GM18907 (cell line): ENCODE results near the gene POGLUT2.
"Not testable (repeated sequence)": the region's sequence is repeated elsewhere in the genome, so short reads cannot be mapped to it uniquely, and the experiment has no call there.

Experiments
- ATAC-seq: cut with Tn5 transposase; IDR thresholded peaks from one replicate; pipeline ENCODE4 v1.9.1; 2021; ENCODE audit warnings: mild to moderate bottlenecking, moderate library complexity; ENCODE audit not compliant: unreplicated experiment

The POGLUT2 gene

DNA sequence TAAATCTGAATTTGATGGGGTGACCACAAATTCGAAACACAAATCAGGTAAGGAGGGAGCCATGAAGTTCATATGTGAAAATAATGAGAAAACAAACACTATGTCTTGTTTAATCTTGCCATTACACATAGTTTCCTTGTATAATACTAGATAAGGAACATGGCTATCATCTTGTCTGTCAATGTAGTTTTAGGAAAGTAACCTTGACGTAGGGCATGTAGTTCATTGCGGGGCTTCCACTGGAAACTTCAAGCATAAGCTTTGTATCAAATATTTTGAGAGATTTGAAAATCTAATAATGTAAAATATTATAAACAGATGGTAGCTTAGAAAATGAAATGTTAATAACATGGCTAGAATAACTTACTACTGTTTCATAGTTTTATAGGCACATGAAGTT lies 8.9 kb upstream of the POGLUT2 start:
- no peak for ATAC-seq

DNA sequence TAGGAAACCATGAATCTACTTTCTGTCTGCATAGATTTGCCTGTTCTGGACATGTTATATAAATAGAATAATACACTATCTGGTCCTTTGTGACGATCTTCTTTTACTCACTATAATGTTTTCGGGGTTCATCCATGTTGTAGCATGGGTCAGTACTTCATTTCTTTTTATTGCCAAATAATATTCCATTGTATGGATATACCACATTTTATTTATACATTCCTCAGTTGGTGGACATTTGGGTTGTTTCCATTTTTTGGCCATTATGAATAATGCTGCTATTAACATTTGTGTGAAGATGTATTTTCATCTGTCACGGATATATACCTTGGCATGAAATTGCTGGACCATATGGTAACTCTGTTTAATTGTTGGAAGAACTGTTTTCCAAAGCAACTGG lies 6.9 kb upstream of the POGLUT2 start:
- ATAC-seq: no peak

DNA sequence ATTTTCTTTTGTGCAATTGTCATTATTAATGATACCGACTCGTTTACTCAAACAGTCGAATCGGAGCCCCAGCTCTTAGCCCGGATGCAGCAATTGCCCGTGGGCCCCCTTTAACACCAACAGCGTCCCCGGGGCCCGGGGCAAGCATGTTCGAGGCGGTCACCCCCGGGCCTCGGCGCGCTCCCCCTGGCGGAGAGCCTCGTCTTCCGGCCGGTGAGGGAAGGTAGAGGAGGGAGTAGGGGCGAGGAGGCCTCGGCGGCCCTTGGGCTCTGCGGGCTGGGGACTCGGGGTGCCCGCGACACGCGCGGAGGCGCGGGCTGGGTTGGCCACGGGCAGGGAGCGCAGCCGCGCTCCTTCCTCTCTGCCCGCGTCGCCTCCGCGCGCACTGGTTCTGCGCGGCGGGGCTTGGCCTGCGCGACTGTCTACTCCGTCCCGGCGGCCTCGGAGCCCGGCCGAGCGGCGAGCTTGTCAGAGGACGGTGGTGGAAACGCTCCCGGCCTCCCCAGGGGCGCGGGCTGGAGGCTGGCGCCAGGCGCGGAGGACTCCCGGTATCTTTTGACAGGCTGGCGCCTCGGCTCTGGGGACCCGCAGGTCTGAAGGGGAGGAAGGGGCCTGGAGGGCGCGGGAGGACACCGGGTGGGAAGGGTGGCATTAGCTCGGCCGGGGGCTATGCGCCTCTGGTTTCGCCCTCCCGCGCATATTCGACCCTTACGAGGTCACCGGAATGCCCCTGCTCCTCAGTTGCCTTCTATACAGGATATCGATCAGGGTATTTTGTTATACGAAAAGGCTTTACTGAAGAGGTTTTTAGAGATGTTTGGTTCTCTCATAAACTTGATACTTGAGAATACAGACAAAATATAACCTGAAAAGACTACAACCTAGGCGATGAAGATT lies 1.6 kb upstream of the POGLUT2 start:
- ATAC-seq: peak; percentile 83

DNA sequence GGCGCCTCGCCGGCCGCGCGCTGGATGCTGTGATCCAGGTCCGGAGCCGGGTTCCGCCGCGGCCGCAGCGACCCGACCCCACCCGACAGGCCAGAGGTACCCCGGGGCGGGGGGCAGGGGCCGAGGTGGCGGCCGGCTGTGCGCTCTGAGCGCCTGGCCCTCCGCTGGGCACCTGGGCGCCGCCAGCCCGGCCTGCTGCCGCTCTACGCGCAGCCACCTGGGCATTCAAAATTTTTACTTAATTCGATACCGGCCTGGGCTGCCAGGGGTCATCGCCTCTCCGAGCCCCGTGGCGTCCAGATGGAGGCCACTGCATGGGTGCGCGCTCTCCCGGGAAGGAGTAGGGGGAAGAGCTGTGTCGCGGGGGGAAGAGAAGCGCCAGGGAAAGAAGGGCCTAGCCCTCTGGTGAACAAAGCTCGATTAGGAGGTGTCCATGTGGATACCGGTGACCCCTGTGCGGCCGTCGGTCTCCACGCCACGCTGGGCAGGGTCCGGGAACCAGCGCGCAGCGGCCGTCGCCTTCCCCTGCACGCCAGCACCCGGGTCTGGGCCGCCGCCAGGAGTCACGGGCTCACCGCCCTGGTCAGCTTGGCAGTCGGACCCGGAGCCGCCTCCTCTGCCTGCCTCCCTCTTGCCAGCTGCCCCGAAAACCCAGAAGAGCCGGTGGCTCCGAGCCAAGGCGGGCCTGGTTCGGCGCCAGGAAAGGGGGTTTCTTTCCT lies 809 bp upstream of the POGLUT2 start:
- peak; percentile 16 for ATAC-seq

DNA sequence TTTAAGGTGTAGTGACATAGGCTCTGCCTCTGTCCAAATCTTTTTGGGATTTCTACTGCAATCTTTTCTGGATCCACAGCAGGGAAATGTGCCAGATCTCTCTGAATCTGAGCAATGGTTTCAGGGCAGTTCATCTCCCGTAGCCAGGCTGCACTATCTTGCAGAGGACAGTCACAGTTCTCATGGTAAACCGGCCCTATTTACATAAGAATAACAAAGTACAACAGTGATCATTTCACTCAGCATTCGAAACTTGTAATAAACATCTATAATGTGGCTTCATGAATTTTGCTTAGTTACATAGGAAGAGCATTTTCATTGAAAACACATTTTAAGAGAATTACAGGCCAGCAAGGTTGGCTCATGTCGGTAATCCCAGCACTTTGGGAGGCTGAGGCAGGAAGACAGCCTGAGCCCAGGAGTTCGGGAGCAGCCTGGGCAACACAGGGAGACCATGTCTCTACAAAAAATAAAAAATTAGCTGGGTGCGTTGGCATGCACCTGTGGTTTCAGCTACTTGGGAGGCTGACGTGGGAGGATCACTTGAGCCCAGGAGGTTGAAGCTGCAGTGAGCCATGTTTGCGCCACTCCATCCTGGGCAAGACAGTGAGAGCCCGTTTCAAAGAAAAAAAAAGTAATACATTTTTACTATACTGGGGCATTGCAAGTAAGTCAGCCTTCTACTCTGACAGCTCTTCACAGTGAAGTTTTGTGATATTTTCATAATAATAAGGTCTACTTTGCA lies 5.0 kb downstream of the POGLUT2 start:
- no peak for ATAC-seq

DNA sequence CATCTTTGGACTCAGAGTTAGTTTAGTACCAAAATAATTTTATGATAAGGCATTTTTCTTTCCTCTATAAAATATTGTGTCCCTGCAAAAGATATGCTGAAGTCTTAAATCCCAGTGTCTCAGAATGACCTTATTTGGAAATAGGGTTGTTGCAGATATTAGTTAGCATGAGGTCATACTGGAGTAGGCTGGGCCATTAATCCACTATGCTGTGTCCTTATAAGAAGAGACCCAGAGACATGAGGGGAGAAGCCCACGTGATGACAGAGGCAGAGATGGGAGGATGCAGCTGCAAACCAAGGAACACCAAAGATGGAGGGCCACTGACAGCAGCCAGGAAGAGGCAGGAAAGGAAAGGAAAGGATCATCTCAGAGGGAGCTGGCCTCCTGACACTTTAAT lies 6.4 kb downstream of the POGLUT2 start:
- no peak for ATAC-seq

DNA sequence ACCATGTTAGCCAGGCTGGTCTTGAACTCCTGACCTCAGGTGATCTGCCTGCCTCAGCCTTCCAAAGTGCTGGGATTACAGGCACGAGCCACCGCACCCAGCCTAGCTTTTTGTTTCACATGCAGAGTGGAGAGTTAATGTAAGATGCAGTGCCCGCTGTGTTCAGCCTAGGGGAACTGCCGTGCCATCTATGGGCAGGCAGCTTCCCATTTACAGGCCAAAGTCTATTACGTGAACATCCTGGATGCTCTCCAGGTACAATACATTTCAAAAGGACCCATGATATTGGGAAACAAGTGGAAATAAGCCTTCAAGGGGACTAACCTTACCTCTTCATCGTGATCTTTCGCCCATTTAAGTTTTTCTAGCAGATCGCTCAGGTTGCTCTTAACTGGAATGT lies 10.1 kb downstream of the POGLUT2 start:
- ATAC-seq: no peak

DNA sequence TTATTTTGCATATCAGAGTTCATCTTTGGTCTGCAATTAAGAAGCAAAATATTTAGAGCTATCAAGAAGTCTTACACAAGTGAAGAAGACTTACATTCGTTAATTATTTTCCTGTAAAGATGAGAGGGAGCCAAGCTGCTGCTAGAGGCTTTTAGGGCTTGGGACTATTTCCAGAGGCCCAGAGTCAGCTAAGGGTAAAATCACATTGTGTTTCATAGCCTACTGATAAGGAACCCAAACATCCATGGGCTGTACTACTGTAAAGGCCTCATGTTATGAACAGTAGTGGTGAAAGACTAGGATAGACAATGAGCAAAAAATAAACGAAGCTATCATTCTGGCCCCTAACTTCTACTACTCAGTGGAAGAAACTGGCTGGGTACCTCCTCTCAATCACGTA lies 14.3 kb downstream of the POGLUT2 start:
- no peak for ATAC-seq

DNA sequence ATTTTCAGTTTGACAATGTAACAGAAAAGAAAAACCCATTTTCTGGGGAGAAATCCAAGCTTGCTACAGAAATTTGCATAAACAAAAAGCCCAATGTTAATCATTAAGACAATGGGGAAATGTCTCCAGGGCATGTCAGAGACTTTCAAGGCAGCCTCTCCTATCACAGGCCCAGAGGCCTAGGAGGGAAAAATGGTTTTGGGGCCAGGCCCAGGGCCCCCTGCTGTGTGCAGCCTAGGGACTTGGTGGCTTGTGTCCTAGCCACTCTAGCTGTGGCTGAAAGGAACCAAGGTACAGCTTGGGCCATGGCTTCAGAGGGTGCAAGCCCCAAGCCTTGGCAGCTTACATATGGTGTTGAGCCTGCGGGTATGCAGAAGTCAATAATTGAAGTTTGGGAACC lies 17.2 kb downstream of the POGLUT2 start:
- no peak for ATAC-seq

DNA sequence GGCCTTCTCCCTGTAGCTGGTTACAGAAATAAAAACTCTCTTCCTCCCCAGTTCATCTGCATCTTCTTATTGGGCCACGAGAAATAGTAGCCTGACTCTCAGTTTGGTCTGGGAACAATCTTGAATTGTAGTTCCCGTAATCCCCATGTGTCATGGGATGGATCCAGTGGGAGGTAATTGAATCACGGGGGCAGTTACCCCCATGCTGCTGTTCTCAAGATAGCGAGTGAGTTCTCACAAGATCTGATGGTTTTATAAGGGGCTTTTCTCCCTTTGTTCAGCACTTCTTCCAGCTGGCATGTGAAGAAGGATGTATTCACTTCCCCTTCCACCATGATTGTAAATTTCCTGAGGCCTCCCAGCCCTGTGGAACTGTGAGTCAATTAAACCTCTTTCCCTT lies 18.1 kb downstream of the POGLUT2 start:
- not testable (repeated sequence) for ATAC-seq

DNA sequence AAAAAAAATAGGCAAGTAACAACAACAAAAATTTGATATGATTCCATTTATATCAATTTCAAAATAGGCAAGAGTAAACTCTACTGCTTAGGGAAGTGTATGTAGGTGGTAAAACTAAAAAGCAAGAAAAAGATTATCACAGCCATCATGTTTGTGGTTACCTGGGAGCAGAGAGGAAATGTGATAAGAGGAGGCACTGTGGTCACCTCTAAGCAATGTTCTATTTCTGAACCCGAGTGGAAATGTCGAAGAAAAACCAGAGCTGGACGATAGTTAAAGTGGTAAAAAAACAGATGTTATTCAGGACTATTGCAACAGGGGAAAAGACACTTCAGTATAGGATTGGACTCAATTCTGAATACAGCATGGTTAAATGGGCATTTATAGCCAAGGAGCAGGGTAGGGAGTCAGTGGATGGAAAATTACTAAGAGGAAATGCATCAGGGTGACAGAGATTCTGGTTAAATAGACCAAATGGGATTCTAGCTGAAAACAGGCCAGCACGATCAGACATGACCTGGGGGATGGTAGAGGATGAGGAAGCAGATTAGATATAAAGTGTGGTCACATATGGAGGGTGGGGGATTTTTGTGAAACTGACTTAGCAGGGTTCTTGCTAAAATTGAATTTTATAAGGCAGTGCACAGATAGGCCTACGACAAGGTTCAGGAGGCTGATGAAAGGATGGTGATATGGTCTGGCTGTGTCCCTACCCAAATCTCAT lies 19.2 kb downstream of the POGLUT2 start:
- peak; percentile 56 for ATAC-seq

DNA sequence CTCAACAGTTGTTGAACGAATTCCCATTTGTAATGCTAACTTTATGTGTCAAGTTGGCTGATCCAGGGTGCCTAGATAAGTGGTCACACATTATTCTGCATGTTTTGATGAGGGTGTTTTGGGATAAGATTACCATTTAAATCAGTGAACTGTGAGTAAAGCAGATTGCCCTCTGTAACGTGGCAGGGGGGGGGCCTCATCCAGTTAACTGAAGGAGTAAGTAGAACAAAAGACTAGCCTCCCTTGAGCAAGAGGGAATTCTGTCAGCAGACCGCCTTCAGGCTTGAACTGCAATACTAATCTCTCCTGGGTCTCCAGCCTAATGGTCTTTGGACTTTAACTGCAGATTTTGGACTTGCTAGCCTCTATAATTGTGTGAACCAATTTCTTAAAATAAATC lies 21.0 kb downstream of the POGLUT2 start:
- no peak for ATAC-seq

DNA sequence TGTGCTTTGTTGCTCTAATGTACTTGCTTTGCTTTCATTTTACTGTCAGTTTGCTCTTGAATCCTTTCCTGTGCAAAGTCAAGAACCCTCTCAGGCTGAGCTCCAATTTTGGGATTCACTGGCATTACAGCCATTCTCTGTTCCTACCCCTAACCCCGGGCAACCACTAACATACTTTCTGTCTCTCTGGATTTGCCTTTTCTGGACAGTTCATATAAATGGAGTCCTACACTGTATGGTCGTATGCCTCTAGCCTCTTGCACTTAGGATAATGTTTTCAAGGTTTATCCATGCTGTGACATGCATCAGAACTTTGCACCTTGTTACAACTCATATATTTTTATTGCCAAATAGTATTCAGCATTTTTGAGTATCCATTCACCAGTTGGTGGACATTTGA lies 22.5 kb downstream of the POGLUT2 start:
- ATAC-seq: no peak

DNA sequence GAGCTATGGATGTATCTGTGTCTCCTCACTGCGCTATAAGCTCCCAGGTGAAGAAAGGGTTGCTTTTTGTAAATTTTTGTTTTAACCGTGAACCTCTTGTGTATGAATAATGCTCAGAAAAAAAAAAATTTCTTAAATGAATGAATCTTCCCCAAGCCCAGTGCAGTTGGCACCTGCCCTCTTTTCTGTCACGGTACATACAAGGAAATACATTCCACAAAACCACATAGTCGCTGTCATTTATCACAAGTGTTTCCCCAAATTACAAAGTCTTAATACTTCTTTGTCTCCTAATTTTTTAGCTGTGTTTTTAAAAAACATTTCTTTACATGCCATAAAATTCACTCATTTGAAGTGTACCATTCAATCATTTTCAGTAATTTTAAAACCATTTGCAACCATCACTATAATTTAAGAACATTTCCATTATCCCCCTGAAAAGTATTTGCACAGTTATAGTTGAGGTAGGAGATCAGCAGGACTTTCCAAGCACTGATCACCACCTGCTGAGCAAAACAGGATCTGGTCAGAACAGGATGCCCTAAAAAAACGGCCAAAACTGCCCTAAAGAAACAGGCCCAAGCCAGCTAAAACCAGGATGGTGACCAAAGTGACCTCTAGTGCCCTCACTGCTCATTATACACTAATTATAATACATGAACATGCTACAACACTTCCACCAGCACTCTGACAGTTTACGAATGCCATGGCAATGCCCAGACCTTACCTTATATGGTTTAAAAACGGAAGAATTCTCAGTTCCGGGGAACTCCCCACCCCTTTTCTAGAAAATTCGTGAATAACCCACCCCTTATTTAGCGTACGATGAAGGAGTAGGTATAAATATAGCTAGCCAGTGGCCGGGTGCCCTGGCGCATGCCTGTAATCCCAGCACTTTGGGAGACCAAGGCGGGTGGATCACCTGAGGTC lies 23.9 kb downstream of the POGLUT2 start:
- no peak for ATAC-seq

DNA sequence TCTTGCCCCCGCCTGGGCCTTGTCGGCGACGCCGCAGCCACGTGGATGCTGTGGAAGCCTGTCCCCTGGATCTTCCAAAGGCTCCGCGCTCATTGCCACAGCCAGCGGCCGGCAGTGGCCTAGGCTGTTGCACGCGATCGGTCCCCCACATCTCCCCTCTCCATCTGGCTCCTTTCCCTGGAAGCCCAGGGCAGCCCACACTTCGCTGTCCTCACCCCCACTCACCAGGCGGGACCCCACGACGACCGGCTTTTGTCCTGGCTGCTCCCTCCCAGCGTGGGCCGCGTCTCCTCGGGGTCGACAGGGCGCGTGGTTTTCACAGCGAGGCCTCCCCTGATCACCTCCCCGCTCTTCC lies 24.6 kb downstream of the POGLUT2 start:
- no peak for ATAC-seq

DNA sequence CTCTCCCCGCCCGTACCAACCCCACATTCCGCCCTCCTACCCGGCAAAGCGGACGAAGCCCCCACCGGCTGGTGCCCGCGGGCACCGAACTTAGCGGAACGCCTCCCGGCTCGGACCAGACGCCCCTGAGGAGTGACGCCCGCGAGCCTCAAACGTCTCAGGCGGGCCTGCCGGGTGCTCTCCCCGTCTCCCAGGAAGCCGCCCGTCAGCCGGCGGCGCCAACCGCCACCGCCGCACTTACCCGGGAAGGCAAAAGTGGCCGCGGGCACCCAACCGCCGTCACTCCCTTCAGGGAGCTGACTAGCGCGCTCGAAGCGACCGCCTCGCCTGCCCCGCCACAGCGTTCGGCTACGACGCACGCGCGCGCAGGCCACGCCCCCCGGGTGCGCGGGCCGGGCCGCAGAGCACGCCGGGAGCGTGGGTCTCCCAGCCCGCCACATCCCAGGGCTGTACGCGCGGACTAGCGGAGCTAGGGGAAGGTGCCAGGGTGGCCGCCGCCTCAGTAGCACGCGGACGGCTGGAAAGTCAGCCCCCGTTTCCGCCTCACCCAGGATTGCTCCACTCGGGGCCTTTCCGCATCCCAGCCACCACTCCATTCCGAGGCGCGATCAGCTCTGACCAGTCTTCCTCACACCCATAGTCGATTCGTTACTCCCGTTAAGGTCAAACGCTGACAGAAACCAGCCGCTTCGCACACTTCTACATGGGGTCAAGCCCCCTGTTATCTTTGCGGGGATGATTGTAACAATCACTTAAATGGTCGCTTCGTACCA lies 25.1 kb downstream of the POGLUT2 start, which contains the start of gene TEX30:
Gene TEX30 (minus strand): TSS at position 346 of the 773 bp plus-strand sequence. CDS start 3,760 bp downstream, outside the sequence.
- peak; percentile 94 for ATAC-seq

DNA sequence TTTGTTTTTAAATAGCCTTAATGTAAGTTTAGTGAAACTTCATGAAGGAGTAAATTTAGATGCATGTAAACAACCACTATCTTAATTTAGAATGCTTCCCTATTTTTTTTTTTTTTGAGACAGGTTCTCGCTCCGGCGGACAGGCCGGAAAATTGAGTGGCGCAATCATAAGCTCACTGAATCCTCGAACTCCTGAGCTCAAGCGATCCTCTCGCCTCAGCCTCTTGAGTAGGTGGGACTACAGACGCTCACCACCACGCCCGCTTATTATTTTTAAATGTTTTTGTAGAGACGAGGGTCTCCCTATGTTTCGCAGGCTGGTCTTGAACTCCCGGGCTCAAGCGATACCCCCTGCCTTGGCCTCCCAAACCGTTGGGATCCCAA lies 26.7 kb downstream of the POGLUT2 start:
- no peak for ATAC-seq

DNA sequence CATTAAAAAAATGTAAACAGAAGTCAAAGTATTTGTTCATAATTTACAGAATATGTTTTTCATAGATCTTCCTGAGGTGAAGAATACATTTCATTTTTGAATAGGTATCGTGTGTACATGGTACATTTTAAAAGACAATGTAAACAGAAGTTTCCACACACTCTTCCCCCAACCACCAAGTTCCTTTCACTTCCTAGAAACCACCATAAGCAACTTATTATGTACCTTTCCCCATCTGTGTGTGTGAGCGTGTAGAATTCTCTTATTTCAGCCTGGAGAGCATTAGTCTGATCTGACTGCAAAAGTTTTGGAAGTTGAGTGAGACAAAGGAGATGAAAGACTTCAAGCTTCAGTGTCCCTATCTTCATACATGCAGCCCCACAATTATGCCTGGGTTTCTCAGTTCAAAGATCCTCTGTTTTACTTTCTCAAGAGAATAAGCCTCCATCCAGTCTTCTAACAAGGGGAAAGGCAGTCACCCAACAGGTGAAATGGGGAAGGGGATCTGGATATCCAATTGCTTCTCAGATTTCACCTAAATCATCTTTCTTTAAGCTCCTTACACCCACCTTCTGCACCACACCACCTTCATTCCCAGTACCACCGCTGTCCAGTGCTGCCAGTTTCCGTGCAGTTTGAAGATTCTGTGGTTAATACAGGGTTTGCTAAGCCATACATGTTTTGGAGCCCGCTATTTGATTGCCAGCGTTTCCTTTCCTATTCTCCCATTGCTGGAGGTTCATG lies 27.3 kb downstream of the POGLUT2 start:
- no peak for ATAC-seq
